ENCODE data around the gene MSX2. TPM values are rescaled to one million over a fixed set of nuclear protein-coding genes. Genes with fewer than 3 reads are reported as not detected.

The MSX2 gene
- total and polyA plus RNA-seq, 2 donors from 2014 or later: 0.37 to 0.79 TPM

- H3K9me3 ChIP-seq (ENCODE audit: control insufficient read depth in 2 of 3, insufficient read depth in 1 of 3, low read length in 3 of 3): no peaks in the 10 kb centered on the region
- no peak overlapping the region for H3K4me3 ChIP-seq (ENCODE audit: low read length in 3 of 3)
- H3K36me3 ChIP-seq (ENCODE audit: control insufficient read depth in 2 of 3, insufficient read depth in 3 of 3, low read length in 3 of 3): no peaks in the 10 kb centered on the region
- TF ChIP-seq CTCF (IDR thresholded peaks at IDR 0.05; ENCODE audit: borderline replicate concordance, extremely low read depth, insufficient read depth): no peak
- FAIRE-seq (no peak), DNase-seq (no peak)
- H3K27ac ChIP-seq (ENCODE audit: low read depth in 2 of 2, low read length in 2 of 2): no peak overlapping the region
- H3K4me1 ChIP-seq (ENCODE audit: control insufficient read depth in 2 of 3, insufficient read depth in 2 of 3, low read depth in 1 of 3, low read length in 3 of 3): no peaks in the 10 kb centered on the region
- intact Hi-C loops (cut with DNase I): no loop called here
- no peak overlapping the region for H3K9ac ChIP-seq (ENCODE audit: low read length in 3 of 3)
- no peaks in the 10 kb centered on the region for H3K27me3 ChIP-seq (ENCODE audit: control insufficient read depth, insufficient read depth, low read length)
Measured at GRCh38 chr5:174764309-174764708, 39.9 kb downstream of the MSX2 start.

DNA sequence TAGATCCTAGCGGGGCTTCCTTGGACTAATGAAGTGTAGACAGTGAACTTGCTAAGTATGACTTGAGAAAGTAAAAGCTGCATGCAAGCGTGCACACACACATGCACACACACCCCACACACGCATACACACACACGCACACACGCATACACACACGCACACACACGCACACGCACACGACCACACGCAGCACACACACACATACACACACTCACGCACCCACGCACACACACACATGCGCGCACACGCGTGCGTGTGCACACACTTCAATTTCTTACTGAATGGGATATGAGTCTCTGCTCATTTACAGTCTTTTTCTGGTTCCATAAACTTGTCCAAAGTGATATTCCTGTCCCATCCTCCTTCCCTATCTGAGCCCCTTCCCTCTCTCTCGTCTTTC lies 41.2 kb downstream of the MSX2 start:
- intact Hi-C loops (cut with DNase I): no loop called here
- H3K27ac ChIP-seq (ENCODE audit: low read depth in 2 of 2, low read length in 2 of 2): no peak overlapping the region
- H3K27me3 ChIP-seq (ENCODE audit: control insufficient read depth, insufficient read depth, low read length): no peaks in the 10 kb centered on the region
- no peaks in the 10 kb centered on the region for H3K9me3 ChIP-seq (ENCODE audit: control insufficient read depth in 2 of 3, insufficient read depth in 1 of 3, low read length in 3 of 3)
- no peak overlapping the region for H3K9ac ChIP-seq (ENCODE audit: low read length in 3 of 3)
- H3K4me3 ChIP-seq (ENCODE audit: low read length in 3 of 3): no peak overlapping the region
- no peaks in the 10 kb centered on the region for H3K36me3 ChIP-seq (ENCODE audit: control insufficient read depth in 2 of 3, insufficient read depth in 3 of 3, low read length in 3 of 3)
- FAIRE-seq (no peak), DNase-seq (no peak)
- no peaks in the 10 kb centered on the region for H3K4me1 ChIP-seq (ENCODE audit: control insufficient read depth in 2 of 3, insufficient read depth in 2 of 3, low read depth in 1 of 3, low read length in 3 of 3)
- TF ChIP-seq CTCF (IDR thresholded peaks at IDR 0.05; ENCODE audit: borderline replicate concordance, extremely low read depth, insufficient read depth): no peak

- no peak overlapping the region for H3K4me3 ChIP-seq (ENCODE audit: low read length in 3 of 3)
- H3K27ac ChIP-seq (ENCODE audit: low read depth in 2 of 2, low read length in 2 of 2): no peak overlapping the region
- H3K9ac ChIP-seq (ENCODE audit: low read length in 3 of 3): no peak overlapping the region
- TF ChIP-seq CTCF (IDR thresholded peaks at IDR 0.05; ENCODE audit: borderline replicate concordance, extremely low read depth, insufficient read depth): no peak
- DNase-seq (no peak), FAIRE-seq (no peak)
- intact Hi-C loops (cut with DNase I): no loop called here
- no peaks in the 10 kb centered on the region for H3K36me3 ChIP-seq (ENCODE audit: control insufficient read depth in 2 of 3, insufficient read depth in 3 of 3, low read length in 3 of 3)
- H3K27me3 ChIP-seq (ENCODE audit: control insufficient read depth, insufficient read depth, low read length): no peaks in the 10 kb centered on the region
- H3K9me3 ChIP-seq (ENCODE audit: control insufficient read depth in 2 of 3, insufficient read depth in 1 of 3, low read length in 3 of 3): no peaks in the 10 kb centered on the region
- H3K4me1 ChIP-seq (ENCODE audit: control insufficient read depth in 2 of 3, insufficient read depth in 2 of 3, low read depth in 1 of 3, low read length in 3 of 3): no peaks in the 10 kb centered on the region
Measured at GRCh38 chr5:174767670-174768069, 43.3 kb downstream of the MSX2 start.

GRCh38 chr5:174769005-174769404 lies 44.6 kb downstream of the MSX2 start:
- H3K9me3 ChIP-seq (ENCODE audit: control insufficient read depth in 2 of 3, insufficient read depth in 1 of 3, low read length in 3 of 3): no peaks in the 10 kb centered on the region
- H3K27ac ChIP-seq (ENCODE audit: low read depth in 2 of 2, low read length in 2 of 2): no peak overlapping the region
- H3K4me1 ChIP-seq (ENCODE audit: control insufficient read depth in 2 of 3, insufficient read depth in 2 of 3, low read depth in 1 of 3, low read length in 3 of 3): no peaks in the 10 kb centered on the region
- no peaks in the 10 kb centered on the region for H3K27me3 ChIP-seq (ENCODE audit: control insufficient read depth, insufficient read depth, low read length)
- DNase-seq (no peak), FAIRE-seq (no peak)
- intact Hi-C loops (cut with DNase I): no loop called here
- no peak overlapping the region for H3K4me3 ChIP-seq (ENCODE audit: low read length in 3 of 3)
- H3K36me3 ChIP-seq (ENCODE audit: control insufficient read depth in 2 of 3, insufficient read depth in 3 of 3, low read length in 3 of 3): no peaks in the 10 kb centered on the region
- TF ChIP-seq CTCF (IDR thresholded peaks at IDR 0.05; ENCODE audit: borderline replicate concordance, extremely low read depth, insufficient read depth): no peak
- no peak overlapping the region for H3K9ac ChIP-seq (ENCODE audit: low read length in 3 of 3)
